GM23248 (cell line): ENCODE measurements around the gene NEUROD4.

Source experiments
- EZH2 ChIP-seq: fragments of 200-600 bp; sonication (generic); IDR thresholded peaks from 2 replicates; pipeline ENCODE4 v1.6.1; 2018; ENCODE audit warnings: antibody characterized with exemption, mild to moderate bottlenecking; ENCODE audit not compliant: insufficient read depth, poor library complexity, severe bottlenecking
- EZH2phosphoT487 ChIP-seq: fragments of 200-600 bp; sonication (generic); IDR thresholded peaks from 2 replicates; pipeline ENCODE4 v1.6.1; 2018; ENCODE audit warnings: antibody characterized with exemption, moderate library complexity, mild to moderate bottlenecking, low read depth; ENCODE audit not compliant: insufficient read depth

- TF ChIP-seq EZH2phosphoT487 (no peak), EZH2 (no peak)
Measured at GRCh38 chr12:55017416-55017925, 2.3 kb upstream of the NEUROD4 start.
